SK-MEL-5 (cell line): ENCODE measurements around the gene AKAP9. TPM values are rescaled to one million over a fixed set of nuclear protein-coding genes. Genes with fewer than 3 reads are reported as not detected.
"Not testable (repeated sequence)": the region's sequence is repeated elsewhere in the genome, so short reads cannot be mapped to it uniquely, and the experiment has no call there.

Experiments
- DNase-seq: peaks from one replicate; pipeline ENCODE4 v3.0.0-alpha.2; 2016; ENCODE audit warnings: low read depth, low spot score
- in situ Hi-C: cut with HindIII; loops from 2 replicates; pipeline ENCODE4 v1.10.0; 2016; ENCODE audit warnings: low sequenced_read_pairs, high pct_unique_total_duplicates, low pct_unique_long_range_greater_than_20kb
- total RNA-seq: library from RNA; depleted of rRNA; stranded (reverse); fragments of >200 nt; shearing (Covaris generic); gene quantifications from 2 replicates; pipeline ENCODE4 v1.2.3, GENCODE V29; 2014

The AKAP9 gene
- total RNA-seq, 1 experiment from 2014 or later, result 42.0 TPM

DNA sequence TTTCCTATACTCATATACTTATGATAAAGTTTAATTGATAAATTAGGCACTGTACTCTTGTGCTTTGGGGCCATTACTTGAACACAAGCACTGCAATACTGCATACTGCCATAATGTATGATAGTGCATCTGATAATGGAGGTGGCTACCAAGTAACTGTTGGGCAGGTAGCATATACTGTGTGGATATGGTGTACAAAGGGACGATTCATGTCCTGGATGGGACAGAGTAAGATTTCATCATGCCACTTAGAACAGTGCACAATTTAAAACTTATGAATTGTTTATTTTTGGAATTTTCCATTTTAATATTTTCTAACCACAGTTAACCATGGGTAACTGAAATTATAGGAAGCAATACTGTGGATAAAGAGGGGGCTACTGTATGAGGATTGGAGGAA, 38.9 kb downstream of the AKAP9 start:
- in situ Hi-C loops, result no loop called here
- DNase-seq, result peak; percentile 51

DNA sequence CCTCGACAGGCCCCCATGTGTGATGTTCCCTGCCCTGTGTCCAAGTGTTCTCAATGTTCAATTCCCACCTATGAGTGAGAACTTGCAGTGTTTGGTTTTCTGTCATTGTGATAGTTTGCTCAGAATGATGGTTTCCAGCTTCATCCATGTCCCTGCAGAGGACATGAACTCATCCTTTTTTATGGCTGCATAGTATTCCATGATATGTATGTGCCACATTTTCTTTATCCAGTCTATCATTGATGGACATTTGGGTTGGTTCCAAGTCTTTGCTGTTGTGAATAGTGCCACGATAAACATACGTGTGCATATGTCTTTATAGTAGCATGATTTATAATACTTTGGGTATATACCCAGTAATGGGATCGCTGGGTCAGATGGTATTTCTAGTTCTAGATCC, 41.7 kb downstream of the AKAP9 start:
- in situ Hi-C loops, DNase-seq: not testable (repeated sequence)

DNA sequence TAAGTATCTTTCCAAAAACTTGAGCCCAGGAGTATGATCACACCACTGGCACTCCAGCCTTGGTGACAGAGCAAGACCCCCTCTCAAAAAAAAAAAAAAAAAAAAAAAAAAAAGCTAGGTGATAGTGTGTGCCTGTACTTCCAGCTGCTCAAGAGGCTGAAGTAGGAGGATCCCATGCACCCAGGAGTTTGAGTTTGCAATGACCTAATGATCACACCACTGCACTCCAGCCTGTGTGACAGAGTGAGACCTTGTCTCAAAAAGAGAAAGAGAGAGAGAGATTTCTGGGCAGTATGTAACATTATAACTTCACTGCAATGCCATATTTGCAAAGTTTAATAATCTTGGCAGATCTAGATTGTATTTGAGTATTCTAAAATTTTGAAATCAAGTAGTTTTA, 47.6 kb downstream of the AKAP9 start:
- DNase-seq, result no peak

DNA sequence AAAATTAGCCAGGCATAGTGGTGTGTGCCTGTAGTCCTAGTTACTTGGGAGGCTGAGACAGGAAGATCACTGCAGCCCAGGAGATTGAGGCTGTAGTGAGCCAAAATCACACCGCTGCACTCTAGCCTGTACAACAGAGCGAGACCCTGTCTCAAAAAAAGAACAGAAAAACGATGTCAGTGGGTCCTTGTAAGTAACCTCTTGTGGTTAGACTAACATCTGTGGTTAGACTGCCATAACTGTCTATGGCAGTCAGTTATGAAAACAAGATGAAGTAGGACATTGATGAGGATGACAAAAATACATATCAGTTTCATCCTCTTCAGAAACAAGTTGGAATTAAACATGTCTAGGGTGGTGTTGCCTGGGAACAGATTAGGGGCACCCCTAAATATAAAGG, 53.3 kb downstream of the AKAP9 start:
- no peak for DNase-seq
- in situ Hi-C loops, result no loop called here

More for the DNA sequence above, 47.6 kb downstream of the AKAP9 start:
- in situ Hi-C loops, result no loop called here

DNA sequence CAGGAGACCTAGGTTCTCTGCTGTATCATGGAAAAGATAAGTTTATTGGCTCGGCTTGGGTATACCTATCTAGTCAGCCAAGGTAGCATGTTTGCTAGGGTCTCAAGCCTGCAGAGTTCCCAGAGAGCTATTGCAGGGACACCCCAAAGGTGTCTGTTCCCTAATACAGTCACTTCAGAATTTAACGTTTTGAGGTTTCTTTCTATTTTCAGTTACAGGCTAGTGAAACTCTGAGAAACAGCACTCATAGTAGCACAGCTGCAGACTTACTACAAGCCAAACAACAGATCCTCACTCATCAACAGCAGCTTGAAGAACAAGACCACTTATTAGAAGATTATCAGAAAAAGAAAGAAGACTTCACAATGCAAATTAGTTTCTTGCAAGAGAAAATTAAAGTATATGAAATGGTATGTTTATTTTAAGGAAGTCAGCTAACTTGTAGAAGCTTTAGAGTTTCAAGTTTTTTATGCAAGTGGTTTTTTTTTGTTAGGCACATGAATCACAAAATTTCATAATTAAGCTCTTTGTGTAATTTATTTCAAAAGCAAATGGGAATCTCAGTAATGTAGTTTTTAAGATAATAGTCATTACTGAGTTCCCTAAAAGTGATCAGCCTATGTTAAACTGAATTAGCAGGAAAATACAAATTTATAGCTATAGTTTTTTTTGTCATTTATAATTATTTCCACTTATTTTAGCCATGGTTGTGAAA, 54.9 kb downstream of the AKAP9 start:
- DNase-seq, result no peak
- in situ Hi-C loops, result no loop called here

DNA sequence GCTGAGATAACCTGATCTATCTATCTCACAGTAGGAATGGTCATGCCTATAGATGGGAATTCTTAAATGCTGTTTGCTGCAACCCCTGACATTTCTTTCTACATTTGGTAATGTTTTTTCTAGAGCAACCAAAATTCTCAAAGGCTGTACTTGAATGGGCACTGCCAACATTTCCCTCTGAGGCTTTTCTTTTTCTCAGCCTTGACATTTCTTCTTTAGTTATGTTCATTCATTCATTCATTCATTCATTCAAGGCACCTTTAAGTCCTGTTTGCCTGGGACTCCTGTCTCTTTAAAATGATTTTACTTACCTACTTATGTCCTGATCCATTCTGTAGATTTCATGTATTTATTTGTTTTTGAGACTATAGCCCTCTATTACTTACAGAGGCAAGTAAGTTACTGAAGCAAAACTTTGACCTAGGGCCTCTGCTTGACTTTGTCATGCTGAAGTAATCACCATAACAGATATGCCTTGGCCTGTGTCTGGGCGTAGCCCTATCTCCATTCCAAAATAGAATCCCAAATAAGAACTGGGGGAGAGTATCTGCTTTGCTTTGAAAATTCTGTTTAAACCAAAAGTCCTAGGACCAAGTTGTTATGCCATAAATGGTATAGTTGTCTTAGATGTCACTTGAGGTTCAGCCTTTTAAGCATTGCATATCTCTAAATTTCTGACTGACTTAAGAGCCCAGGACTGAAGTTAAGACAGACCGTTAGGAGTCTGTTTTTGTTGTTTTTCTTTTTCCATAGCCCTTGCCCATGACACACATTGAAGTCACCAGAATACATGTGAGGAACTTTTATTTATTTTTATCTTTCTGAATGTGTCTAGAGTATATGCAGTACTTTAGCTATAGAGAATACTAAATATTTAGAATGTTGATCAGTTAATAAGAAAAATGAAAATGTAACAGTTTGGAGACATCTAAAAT, 59.2 kb downstream of the AKAP9 start:
- DNase-seq, result no peak
- in situ Hi-C loops, result no loop called here

DNA sequence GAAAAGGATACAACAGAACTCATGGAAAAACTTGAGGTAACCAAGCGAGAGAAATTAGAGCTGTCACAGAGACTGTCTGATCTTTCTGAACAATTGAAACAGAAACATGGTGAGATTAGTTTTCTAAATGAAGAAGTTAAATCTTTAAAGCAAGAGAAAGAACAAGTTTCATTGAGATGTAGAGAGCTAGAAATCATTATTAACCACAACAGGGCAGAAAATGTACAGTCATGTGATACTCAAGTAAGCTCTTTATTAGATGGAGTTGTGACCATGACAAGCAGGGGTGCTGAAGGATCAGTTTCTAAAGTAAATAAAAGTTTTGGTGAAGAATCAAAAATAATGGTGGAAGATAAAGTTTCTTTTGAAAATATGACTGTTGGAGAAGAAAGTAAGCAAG, 62.1 kb downstream of the AKAP9 start:
- in situ Hi-C loops, result no loop called here
- DNase-seq, result no peak

DNA sequence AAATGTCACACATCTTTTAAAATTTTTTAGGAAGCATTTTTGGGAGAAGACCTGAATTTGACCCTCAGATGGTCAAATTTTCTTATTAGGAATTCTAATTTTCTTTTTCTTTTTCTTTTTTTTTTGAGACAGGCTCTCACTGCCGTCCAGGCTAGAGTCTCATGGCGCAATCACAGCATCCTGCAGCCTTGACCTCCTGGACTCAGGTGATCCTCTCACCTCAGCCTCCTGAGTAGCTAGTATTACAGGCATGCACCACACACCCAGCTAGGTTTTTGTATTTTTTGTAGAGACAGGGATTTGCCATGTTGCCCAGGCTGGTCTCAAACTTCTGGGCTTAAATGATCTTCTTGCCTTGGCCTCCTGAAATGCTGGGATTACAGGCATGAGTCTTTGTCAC, 65.4 kb downstream of the AKAP9 start:
- no peak for DNase-seq
- in situ Hi-C loops, result no loop called here

DNA sequence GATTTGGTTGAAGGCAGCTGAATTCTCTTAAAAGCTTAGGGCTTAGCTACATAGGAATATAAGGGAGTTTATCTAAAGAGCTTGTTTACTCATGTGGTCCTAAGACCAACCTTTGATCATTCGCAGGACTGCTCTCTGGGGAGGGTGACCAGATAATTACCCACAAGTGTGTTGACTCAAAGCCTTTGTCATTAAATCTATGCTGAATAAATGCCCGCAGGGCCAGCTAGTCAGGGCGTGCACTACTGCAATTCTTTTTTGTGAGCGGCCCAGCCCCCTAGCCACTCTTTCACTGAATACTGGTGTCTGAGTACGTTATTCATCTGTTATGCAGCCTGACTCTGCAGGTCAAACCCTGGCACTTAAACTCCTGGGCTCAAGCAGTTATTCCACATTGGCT, 69.6 kb downstream of the AKAP9 start:
- DNase-seq, result peak; percentile 22

DNA sequence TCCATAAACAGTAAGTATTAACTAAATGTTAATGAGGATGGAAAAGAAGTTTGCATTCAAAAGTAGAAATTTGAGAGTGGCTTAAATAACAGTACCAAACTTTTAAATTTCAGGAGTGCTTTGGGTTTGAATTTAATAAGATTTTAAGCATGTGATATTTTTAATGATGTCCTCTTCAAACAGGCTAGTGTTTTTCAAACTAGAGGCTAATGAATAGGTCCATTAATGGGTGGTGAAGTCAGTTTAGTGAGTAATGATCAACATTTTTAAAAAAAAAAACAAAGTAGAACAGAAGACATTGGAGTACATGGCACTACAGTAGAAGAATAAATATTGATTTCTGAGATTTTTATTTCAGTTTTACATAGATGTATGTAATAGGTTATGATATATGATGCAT, 72.9 kb downstream of the AKAP9 start:
- DNase-seq, result peak; percentile 73
- in situ Hi-C loops, result no loop called here

More for the DNA sequence above, 69.6 kb downstream of the AKAP9 start:
- in situ Hi-C loops, result no loop called here

DNA sequence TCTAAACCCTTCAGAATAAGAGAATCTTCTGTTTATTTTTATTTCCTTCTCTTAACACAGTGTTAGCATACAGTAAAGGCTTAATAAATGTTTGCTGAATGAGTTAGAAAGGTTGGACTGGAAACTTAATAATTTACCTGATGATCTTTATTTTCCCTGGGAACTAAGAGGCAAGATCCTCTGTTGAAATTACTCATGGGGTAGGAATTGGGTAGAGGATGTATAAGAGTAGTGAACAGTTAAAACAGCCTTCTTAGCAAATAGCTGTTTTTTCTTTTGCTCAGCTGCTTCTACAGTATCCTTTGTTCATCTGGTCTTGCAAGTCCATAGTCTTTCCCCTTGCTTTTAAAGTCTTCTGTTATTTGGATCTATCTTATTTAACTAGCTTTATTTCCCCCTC, 80.0 kb downstream of the AKAP9 start:
- in situ Hi-C loops, result no loop called here

DNA sequence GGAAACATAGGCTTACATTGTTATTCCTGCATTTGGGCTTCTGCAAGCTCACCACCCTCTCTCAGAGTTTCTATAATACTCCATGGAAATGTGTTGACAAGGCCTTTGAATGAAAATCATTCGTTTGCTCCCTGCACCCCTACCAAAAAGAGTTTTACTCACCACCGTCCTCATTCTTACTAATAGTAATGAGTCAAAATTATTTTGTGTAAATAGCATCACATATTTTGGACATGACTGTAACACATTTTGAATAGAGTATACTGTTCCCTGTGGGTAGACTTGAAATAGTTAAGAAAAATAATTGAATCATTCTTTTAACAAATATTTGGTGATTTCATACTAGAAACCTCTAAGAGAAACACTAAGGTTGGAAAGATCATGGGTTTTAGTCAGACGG, 84.6 kb downstream of the AKAP9 start:
- peak; percentile 46 for DNase-seq
- in situ Hi-C loops, result no loop called here

More for the DNA sequence above, 80.0 kb downstream of the AKAP9 start:
- no peak for DNase-seq

DNA sequence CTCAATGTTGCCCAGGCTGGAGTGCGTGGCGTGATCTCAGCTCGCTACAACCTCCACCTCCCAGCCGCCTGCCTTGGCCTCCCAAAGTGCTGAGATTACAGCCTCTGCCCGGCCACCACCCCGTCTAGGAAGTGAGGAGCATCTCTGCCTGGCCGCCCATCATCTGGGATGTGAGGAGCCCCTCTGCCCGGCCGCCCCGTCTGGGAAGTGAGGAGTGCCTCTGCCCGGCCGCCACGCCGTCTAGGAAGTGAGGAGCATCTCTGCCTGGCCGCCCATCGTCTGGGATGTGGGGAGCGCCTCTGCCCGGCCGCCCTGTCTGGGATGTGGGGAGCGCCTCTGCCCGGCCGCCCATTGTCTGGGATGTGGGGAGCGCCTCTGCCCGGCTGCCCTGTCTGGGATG, 86.0 kb downstream of the AKAP9 start:
- DNase-seq, in situ Hi-C loops: not testable (repeated sequence)

DNA sequence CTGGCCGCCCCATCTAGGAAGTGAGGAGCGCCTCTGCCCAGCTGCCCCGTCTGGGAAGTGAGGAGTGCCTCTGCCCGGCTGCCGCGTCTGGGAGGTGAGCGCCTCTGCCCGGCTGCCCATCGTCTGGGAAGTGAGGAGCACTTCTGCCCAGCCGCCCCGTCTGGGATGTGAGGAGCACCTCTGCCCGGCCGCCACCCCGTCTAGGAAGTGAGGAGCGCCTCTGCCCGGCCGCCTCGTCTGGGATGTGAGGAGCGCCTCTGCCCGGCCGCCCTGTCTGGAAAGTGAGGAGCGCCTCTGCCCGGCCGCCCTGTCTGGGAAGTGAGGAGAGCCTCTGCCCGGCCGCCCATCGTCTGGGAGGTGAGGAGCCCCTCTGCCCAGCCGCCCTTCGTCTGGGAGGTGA, 86.5 kb downstream of the AKAP9 start:
- DNase-seq, in situ Hi-C loops: not testable (repeated sequence)

DNA sequence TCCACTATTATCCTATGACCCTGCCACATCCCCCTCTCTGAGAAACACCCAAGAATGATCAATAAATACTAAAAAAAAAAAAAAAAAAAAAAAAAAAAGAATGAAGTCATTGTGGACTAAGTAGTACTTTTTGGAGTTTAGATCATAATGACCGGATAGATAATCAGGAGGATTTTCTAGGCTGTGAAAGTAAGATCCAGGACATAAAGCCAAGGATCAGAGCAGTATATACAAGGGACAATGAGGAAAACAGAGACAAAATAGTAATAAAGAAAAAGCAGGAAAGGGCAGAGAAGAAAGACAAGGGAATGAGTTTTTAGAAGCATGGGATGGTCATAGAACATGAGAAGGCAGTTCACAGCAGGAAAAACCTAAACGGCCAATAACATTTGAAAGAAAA, 87.6 kb downstream of the AKAP9 start:
- DNase-seq, result peak; percentile 64
- in situ Hi-C loops, result no loop called here

DNA sequence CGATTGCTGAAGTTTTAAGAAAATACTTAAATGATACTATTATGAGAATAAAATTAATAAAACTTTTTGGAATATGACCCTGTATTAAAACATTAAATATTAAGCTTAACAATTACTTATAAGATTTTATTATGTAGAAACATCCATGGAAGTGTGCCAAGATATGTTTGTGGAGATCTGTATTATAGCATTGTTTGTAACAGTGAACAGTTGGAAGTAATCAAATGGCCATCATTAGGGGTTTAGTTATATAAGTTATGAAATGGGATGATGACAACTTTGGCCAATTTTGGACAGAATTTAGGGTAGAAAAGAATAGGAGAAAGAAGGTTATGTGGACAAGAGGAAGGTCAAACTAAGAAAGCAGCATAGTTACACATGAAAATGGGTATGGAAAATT, 88.0 kb downstream of the AKAP9 start:
- DNase-seq, result no peak
- in situ Hi-C loops, result no loop called here

DNA sequence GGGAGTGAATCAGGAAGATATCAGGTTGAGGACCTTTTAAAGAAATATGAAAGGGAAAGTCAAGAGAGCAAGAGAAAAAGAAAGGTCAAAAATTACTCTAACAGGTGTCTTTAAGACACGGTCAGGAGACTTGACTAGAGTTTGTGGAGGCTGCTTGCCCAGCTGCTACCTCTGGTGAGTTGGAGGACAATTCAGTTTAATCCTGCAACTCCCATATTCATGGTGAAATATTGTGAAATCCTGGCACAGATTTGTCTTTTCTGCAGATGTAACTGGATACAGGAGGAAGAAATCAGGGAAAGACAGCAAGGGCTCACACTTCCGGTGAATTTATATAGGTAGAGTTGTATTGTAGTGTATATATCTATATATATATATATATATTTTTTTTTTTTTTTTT, 93.5 kb downstream of the AKAP9 start:
- in situ Hi-C loops, result no loop called here
- no peak for DNase-seq

DNA sequence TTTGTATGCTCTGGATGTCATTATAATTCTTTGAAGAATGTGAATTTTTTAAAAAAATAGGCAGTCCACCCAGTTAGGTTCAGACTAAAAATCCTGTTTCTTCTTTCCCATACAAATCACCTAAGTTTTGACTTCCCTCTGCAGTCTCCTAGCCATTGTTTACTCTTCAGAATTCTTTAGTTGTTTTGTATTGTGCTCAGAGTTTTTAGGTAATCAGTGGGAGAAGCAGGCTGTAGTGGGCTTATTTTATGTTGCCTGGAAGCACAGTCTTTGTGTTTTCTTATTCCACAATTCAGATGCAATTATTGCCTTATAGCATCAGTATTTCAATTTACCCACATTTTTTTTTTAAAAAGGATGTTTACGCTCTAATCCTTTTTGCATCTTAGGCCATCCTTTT, 94.9 kb downstream of the AKAP9 start:
- no peak for DNase-seq
- in situ Hi-C loops, result no loop called here

DNA sequence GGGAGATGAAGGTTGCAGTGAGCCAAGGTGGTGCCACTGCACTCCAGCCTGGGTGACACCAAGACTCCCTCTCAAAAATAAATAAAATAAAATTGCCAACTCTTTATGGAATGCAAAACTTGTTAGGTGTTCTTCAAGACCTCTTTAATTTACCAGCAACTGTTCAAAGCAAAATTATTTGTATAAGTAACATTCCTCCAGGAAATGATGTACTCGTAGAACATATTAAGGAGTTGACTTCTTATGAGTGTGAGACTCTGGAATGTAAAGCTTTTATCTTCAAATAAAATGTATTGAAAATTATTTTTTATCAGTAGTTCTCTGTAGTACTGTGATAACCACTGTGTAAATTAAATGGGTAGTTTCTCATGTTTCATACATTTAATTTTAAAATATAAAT, 99.2 kb downstream of the AKAP9 start:
- in situ Hi-C loops, result no loop called here
- DNase-seq, result no peak
